Measurements from ENCODE around the gene CHGA.

CHGA gene

DNA sequence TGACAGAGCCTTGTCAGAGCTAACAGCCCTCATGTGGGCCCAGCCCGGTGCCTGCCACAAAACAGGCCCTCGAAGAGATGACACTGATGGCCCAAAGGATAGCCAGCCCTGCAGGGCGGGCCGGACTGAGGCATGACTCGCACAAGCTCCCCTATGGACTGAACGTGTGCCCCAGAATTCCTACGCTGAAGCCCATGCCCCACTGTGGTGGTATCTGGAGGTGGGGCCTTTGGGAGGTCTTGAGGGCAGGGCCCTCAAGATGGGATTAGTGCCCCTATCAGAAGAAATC, 38.6 kb downstream of the CHGA start:
- H3K79me2 ChIP-seq (ENCODE audit: insufficient read depth, low read length): 0 out of 2 replicates have a peak, but pooled peaks cover 5% of the 10 kb centered on the region
- H2AFZ ChIP-seq (ENCODE audit: low read depth, low read length): no peak overlapping the region
- no peaks in the 10 kb centered on the region for H3K4me1 ChIP-seq (ENCODE audit: insufficient read depth, low read length)
- H3K36me3 ChIP-seq (ENCODE audit: insufficient read depth, low read length): peaks cover 31% of the 10 kb centered on the region
- H3K27me3 ChIP-seq (ENCODE audit: insufficient read depth, low read length, poor library complexity): no peaks in the 10 kb centered on the region
- no peak overlapping the region for H3K27ac ChIP-seq (ENCODE audit: low read length)
- no peaks in the 10 kb centered on the region for H3K9me3 ChIP-seq (ENCODE audit: insufficient read depth, low read length, severe bottlenecking)
- DNase-seq (no peak), ATAC-seq (ENCODE audit: insufficient read depth, low read depth) (no peak)
- peaks cover 14% of the 10 kb centered on the region for H4K20me1 ChIP-seq (ENCODE audit: insufficient read depth, low read length)
- no peak overlapping the region for H3K9ac ChIP-seq (ENCODE audit: low read depth, low read length)
- TF ChIP-seq, protein P1, sequence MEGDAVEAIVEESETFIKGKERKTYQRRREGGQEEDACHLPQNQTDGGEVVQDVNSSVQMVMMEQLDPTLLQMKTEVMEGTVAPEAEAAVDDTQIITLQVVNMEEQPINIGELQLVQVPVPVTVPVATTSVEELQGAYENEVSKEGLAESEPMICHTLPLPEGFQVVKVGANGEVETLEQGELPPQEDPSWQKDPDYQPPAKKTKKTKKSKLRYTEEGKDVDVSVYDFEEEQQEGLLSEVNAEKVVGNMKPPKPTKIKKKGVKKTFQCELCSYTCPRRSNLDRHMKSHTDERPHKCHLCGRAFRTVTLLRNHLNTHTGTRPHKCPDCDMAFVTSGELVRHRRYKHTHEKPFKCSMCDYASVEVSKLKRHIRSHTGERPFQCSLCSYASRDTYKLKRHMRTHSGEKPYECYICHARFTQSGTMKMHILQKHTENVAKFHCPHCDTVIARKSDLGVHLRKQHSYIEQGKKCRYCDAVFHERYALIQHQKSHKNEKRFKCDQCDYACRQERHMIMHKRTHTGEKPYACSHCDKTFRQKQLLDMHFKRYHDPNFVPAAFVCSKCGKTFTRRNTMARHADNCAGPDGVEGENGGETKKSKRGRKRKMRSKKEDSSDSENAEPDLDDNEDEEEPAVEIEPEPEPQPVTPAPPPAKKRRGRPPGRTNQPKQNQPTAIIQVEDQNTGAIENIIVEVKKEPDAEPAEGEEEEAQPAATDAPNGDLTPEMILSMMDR (IDR thresholded peaks at IDR 0.05; ENCODE audit: borderline replicate concordance, extremely low read depth, low read length, poor library complexity, severe bottlenecking): no peak
- no peak for TF ChIP-seq EZH2 (IDR thresholded peaks at IDR 0.05; ENCODE audit: borderline replicate concordance, low read depth, low read length, severe bottlenecking)
- H3K4me3 ChIP-seq (ENCODE audit: low read depth in 1 of 2, low read length in 2 of 2): no peak overlapping the region
- no peak overlapping the region for H3K4me2 ChIP-seq (ENCODE audit: insufficient read depth, low read length)

DNA sequence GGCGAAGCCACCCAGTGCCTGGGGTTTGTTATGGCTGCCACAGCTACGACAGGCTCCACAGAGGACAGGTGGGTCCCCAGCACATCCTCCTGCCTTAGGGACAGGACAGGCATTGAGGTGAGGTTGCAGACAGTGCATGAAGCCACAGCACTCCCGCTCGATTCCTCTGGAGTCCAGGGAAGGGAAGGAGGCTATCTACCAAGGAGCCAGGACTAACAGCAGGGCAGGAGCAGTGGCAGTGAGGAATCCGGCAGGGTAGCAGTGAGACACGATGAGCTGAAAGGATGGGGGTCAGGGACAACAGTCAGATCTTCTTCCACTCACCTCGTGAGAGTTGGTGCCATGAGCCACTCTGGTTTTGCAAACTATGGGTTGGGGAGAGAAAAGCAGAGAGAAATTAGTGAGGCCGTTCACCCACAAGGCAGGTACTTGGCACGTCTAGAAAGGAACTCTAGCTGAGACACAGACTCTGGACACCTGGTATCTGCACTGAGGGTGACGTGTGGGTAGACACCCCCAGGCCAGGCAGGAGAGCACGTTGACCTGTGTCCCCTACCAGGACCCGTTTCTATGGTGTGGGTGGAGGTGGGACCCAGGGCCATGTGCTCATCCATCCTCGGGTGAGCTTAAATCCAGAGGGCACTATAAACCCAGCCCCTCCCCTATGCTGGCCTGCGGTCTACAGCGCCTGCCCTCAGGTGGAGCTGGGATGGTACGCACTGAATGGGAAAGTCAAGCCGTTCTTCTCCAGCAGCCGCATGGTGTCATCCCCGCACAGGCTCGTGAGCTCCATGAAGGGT, 39.3 kb downstream of the CHGA start:
- TF ChIP-seq EZH2 (IDR thresholded peaks at IDR 0.05; ENCODE audit: borderline replicate concordance, low read depth, low read length, severe bottlenecking): no peak
- TF ChIP-seq, protein P1 (IDR thresholded peaks at IDR 0.05; ENCODE audit: borderline replicate concordance, extremely low read depth, low read length, poor library complexity, severe bottlenecking): no peak
- ATAC-seq (ENCODE audit: insufficient read depth, low read depth): no peak
- Histone ChIP-seq H3K79me2 (ENCODE audit: insufficient read depth, low read length) (0 out of 2 replicates have a peak, but pooled peaks cover 5% of the 10 kb centered on the region), H3K4me2 (ENCODE audit: insufficient read depth, low read length) (no peak overlapping the region), H3K27ac (ENCODE audit: low read length) (no peak overlapping the region), H4K20me1 (ENCODE audit: insufficient read depth, low read length) (peaks cover 14% of the 10 kb centered on the region), H2AFZ (ENCODE audit: low read depth, low read length) (no peak overlapping the region), H3K36me3 (ENCODE audit: insufficient read depth, low read length) (peaks cover 25% of the 10 kb centered on the region), H3K9ac (ENCODE audit: low read depth, low read length) (no peak overlapping the region), H3K4me1 (ENCODE audit: insufficient read depth, low read length) (no peaks in the 10 kb centered on the region), H3K9me3 (ENCODE audit: insufficient read depth, low read length, severe bottlenecking) (no peaks in the 10 kb centered on the region), H3K27me3 (ENCODE audit: insufficient read depth, low read length, poor library complexity) (no peaks in the 10 kb centered on the region), H3K4me3 (ENCODE audit: low read depth in 1 of 2, low read length in 2 of 2) (no peak overlapping the region)
- no peak for DNase-seq

DNA sequence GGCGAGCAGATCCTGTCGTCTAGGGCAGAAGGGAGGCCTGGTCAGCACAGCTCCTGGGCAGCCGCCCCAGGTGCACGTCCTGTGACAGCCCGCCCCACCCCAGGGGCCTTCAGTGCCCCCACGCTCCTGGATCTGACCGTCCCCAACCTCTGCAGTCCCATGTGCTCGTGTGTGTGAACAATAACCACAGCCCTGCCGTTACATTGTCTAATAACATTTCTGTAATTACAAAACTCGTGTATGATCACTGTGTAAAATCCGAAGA, 39.8 kb downstream of the CHGA start:
- DNase-seq: no peak
- no peak overlapping the region for H3K9ac ChIP-seq (ENCODE audit: low read depth, low read length)
- peaks cover 14% of the 10 kb centered on the region for H4K20me1 ChIP-seq (ENCODE audit: insufficient read depth, low read length)
- no peak overlapping the region for H3K4me2 ChIP-seq (ENCODE audit: insufficient read depth, low read length)
- no peak overlapping the region for H3K27ac ChIP-seq (ENCODE audit: low read length)
- H2AFZ ChIP-seq (ENCODE audit: low read depth, low read length): no peak overlapping the region
- TF ChIP-seq, protein P1 (IDR thresholded peaks at IDR 0.05; ENCODE audit: borderline replicate concordance, extremely low read depth, low read length, poor library complexity, severe bottlenecking): no peak
- no peak for TF ChIP-seq EZH2 (IDR thresholded peaks at IDR 0.05; ENCODE audit: borderline replicate concordance, low read depth, low read length, severe bottlenecking)
- H3K4me1 ChIP-seq (ENCODE audit: insufficient read depth, low read length): no peaks in the 10 kb centered on the region
- no peak overlapping the region for H3K4me3 ChIP-seq (ENCODE audit: low read depth in 1 of 2, low read length in 2 of 2)
- H3K27me3 ChIP-seq (ENCODE audit: insufficient read depth, low read length, poor library complexity): no peaks in the 10 kb centered on the region
- no peak for ATAC-seq (ENCODE audit: insufficient read depth, low read depth)
- 0 out of 2 replicates have a peak, but pooled peaks cover 6% of the 10 kb centered on the region for H3K79me2 ChIP-seq (ENCODE audit: insufficient read depth, low read length)
- no peaks in the 10 kb centered on the region for H3K9me3 ChIP-seq (ENCODE audit: insufficient read depth, low read length, severe bottlenecking)
- H3K36me3 ChIP-seq (ENCODE audit: insufficient read depth, low read length): peaks cover 19% of the 10 kb centered on the region

All from DND-41 (cell line).